AG04450 (cell line): Measurements from ENCODE around the gene TNFSF18. TPM values are rescaled to one million over a fixed set of nuclear protein-coding genes. Genes with fewer than 3 reads are reported as not detected.

Experiments
- CTCF ChIA-PET: fragments of 300-600, 350-600 bp; formaldehyde crosslinking; extraction: SDS; loops from one replicate; lab custom pipeline; 2022; ENCODE audit warnings: antibody characterized with exemption, inconsistent platforms; lab: Charles Lee
- POLR2A ChIA-PET: fragments of 350-600 bp; formaldehyde crosslinking; extraction: SDS; loops from one replicate; lab custom pipeline; 2021; ENCODE audit warnings: antibody characterized with exemption, inconsistent platforms; lab: Yijun Ruan, JAX
- DNase-seq: peaks from one replicate; pipeline ENCODE4 v3.0.0-alpha.2; 2011; ENCODE audit warnings: low read depth, low spot score
- H3K27ac ChIP-seq: one replicate; pipeline ENCODE4 v1.5.1; 2012; ENCODE audit warnings: low read depth, low read length, control low read depth
- H3K27me3 ChIP-seq: one replicate; pipeline ENCODE4 v1.6.0; 2012; ENCODE audit warnings: low read length; ENCODE audit not compliant: control insufficient read depth, insufficient read depth
- H3K4me3 ChIP-seq: 2 replicates; pipeline ENCODE4 v1.5.1; 2011; ENCODE audit warnings: mild to moderate bottlenecking, low read depth, low read length, control low read depth
- H3K9me3 ChIP-seq: 2 replicates; pipeline ENCODE4 v1.5.1; 2012; ENCODE audit warnings: low read length; ENCODE audit not compliant: control insufficient read depth, insufficient read depth
- CTCF ChIP-seq: IDR thresholded peaks from 2 replicates; pipeline ENCODE4 v1.5.1; 2011; ENCODE audit warnings: low read depth, low read length, control low read depth, inconsistent platforms
- polyA plus RNA-seq: library from polyadenylated mRNA; depleted of rRNA; stranded (reverse); fragments of >200 nt; gene quantifications from 2 replicates; pipeline ENCODE4 v1.2.3, GENCODE V29; 2011

Gene TNFSF18
- polyA plus RNA-seq, 1 experiment: 0.86 TPM

GRCh38 chr1:173064011-173064410, 13.3 kb upstream of the TNFSF18 start:
- TF ChIP-seq CTCF: no peak
- H3K27ac ChIP-seq: no peak overlapping the region
- no peaks in the 10 kb centered on the region for H3K27me3 ChIP-seq
- no peaks in the 10 kb centered on the region for H3K9me3 ChIP-seq
- DNase-seq: no peak
- POLR2A ChIA-PET: no interaction called here
- CTCF ChIA-PET: interaction anchor here (0.7 kb wide), 1 partner anchor 238 kb away, joined by 3 read pairs; no protein-coding TSS in a partner anchor
- H3K4me3 ChIP-seq: no peak overlapping the region

- Histone ChIP-seq H3K27ac (no peak overlapping the region), H3K27me3 (no peaks in the 10 kb centered on the region), H3K4me3 (no peak overlapping the region), H3K9me3 (no peaks in the 10 kb centered on the region)
- CTCF ChIA-PET: interaction anchor here (0.7 kb wide), 2 partner anchors 198 to 237 kb away, joined by 3 read pairs; no protein-coding TSS in a partner anchor
- POLR2A ChIA-PET: no interaction called here
- DNase-seq: no peak
- no peak for TF ChIP-seq CTCF
Observed at GRCh38 chr1:173063171-173063570, 12.4 kb upstream of the TNFSF18 start.

GRCh38 chr1:173062150-173062938, 11.6 kb upstream of the TNFSF18 start:
- no peak overlapping the region for H3K27ac ChIP-seq

GRCh38 chr1:173058556-173058955, 7.8 kb upstream of the TNFSF18 start:
- POLR2A ChIA-PET: no interaction called here
- CTCF ChIA-PET: no interaction called here
- no peak for TF ChIP-seq CTCF
- no peak for DNase-seq
- Histone ChIP-seq H3K27me3 (no peaks in the 10 kb centered on the region), H3K27ac (no peak overlapping the region), H3K4me3 (no peak overlapping the region), H3K9me3 (no peaks in the 10 kb centered on the region)

More at GRCh38 chr1:173062150-173062938, 11.6 kb upstream of the TNFSF18 start:
- CTCF ChIA-PET: interaction anchor here (0.5 kb wide), 1 partner anchor 257 kb away, joined by 3 read pairs; no protein-coding TSS in a partner anchor
- TF ChIP-seq CTCF: no peak
- Histone ChIP-seq H3K4me3 (no peak overlapping the region), H3K27me3 (no peaks in the 10 kb centered on the region), H3K9me3 (no peaks in the 10 kb centered on the region)
- POLR2A ChIA-PET: interaction anchor here (0.7 kb wide), 1 partner anchor 153 kb away, joined by 4 read pairs; no protein-coding TSS in a partner anchor
- peak; percentile 51 for DNase-seq

- POLR2A ChIA-PET: no interaction called here
- Histone ChIP-seq H3K27ac (no peak overlapping the region), H3K4me3 (no peak overlapping the region), H3K27me3 (no peaks in the 10 kb centered on the region), H3K9me3 (no peaks in the 10 kb centered on the region)
- DNase-seq: no peak
- CTCF ChIA-PET: no interaction called here
- no peak for TF ChIP-seq CTCF
Observed at GRCh38 chr1:173057984-173058383, 7.2 kb upstream of the TNFSF18 start.
